ENCODE data around the gene MFAP1. TPM values are rescaled to one million over a fixed set of nuclear protein-coding genes. Genes with fewer than 3 reads are reported as not detected.

Gene MFAP1
- total RNA-seq, 1 donor from 2014 or later: 13.5 TPM

GRCh38 chr15:43777267-43777914 is 47.1 kb downstream of the MFAP1 start:
- H3K4me1 ChIP-seq: peaks cover 22% of the 10 kb centered on the region
- H3K27me3 ChIP-seq: no peaks in the 10 kb centered on the region
- TF ChIP-seq POLR2A (IDR thresholded peaks at IDR 0.05) (no peak), POLR2AphosphoS5 (IDR thresholded peaks at IDR 0.05; ENCODE audit: insufficient read depth in 1 of 2, low read depth in 1 of 2) (peak; percentile 29 to 81)
- TF ChIP-seq, protein P1, sequence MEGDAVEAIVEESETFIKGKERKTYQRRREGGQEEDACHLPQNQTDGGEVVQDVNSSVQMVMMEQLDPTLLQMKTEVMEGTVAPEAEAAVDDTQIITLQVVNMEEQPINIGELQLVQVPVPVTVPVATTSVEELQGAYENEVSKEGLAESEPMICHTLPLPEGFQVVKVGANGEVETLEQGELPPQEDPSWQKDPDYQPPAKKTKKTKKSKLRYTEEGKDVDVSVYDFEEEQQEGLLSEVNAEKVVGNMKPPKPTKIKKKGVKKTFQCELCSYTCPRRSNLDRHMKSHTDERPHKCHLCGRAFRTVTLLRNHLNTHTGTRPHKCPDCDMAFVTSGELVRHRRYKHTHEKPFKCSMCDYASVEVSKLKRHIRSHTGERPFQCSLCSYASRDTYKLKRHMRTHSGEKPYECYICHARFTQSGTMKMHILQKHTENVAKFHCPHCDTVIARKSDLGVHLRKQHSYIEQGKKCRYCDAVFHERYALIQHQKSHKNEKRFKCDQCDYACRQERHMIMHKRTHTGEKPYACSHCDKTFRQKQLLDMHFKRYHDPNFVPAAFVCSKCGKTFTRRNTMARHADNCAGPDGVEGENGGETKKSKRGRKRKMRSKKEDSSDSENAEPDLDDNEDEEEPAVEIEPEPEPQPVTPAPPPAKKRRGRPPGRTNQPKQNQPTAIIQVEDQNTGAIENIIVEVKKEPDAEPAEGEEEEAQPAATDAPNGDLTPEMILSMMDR (IDR thresholded peaks at IDR 0.05): peak; percentile 37 to 92 (median 76)
- intact Hi-C loops (cut with DNase I): loop anchor here (2.0 kb wide), 1 partner anchor 15 kb away; the partner anchor contains the start of gene SERF2
- peak overlapping the region; percentile 72 to 77 for H3K4me3 ChIP-seq
- H3K9me3 ChIP-seq: no peaks in the 10 kb centered on the region
- no peak for DNase-seq (ENCODE audit: extremely low spot score in 2 of 2)
- peaks cover 0 to 17% of the 10 kb centered on the region in 2 donors for H3K36me3 ChIP-seq
- H3K27ac ChIP-seq: peak overlapping the region; percentile 88

GRCh38 chr15:43776718-43777266 is 47.7 kb downstream of the MFAP1 start, which contains the start of gene ELL3:
TSS of gene ELL3 (minus strand) at chr15:43776966. CDS start at chr15:43776901, 65 bp downstream.
- Histone ChIP-seq H3K36me3 (peaks cover 0 to 20% of the 10 kb centered on the region in 2 donors), H3K27ac (peak within 1 kb of the TSS; percentile 88), H3K4me3 (peak within 1 kb of the TSS; percentile 72 to 77), H3K9me3 (no peaks in the 10 kb centered on the region), H3K4me1 (peaks cover 22% of the 10 kb centered on the region), H3K27me3 (no peaks in the 10 kb centered on the region)
- intact Hi-C loops (cut with DNase I): loop anchor here (2.0 kb wide), 1 partner anchor 16 kb away; the partner anchor contains the start of gene SERF2
- TF ChIP-seq POLR2A (IDR thresholded peaks at IDR 0.05) (peak in 1 of 2 donors; percentile 14), POLR2AphosphoS5 (IDR thresholded peaks at IDR 0.05; ENCODE audit: insufficient read depth in 1 of 2, low read depth in 1 of 2) (no peak)
- DNase-seq (ENCODE audit: extremely low spot score in 2 of 2): no peak

- no peak for DNase-seq (ENCODE audit: extremely low spot score in 2 of 2)
- Histone ChIP-seq H3K27ac (peak overlapping the region; percentile 88), H3K4me1 (peaks cover 22% of the 10 kb centered on the region), H3K36me3 (peaks cover 0 to 26% of the 10 kb centered on the region in 2 donors), H3K27me3 (no peaks in the 10 kb centered on the region), H3K9me3 (no peaks in the 10 kb centered on the region), H3K4me3 (peak overlapping the region; percentile 72 to 77)
- intact Hi-C loops (cut with DNase I): loop anchor here (2.0 kb wide), 1 partner anchor 17 kb away; the partner anchor contains the start of gene SERF2
- TF ChIP-seq POLR2A (IDR thresholded peaks at IDR 0.05) (no peak), POLR2AphosphoS5 (IDR thresholded peaks at IDR 0.05; ENCODE audit: insufficient read depth in 1 of 2, low read depth in 1 of 2) (no peak)
- TF ChIP-seq, protein P1 (IDR thresholded peaks at IDR 0.05): no peak
Measured at GRCh38 chr15:43776101-43776717, 48.3 kb downstream of the MFAP1 start.

- DNase-seq (ENCODE audit: extremely low spot score in 2 of 2): no peak
- intact Hi-C loops (cut with DNase I): no loop called here
- peak overlapping the region; percentile 88 for H3K27ac ChIP-seq
- peaks cover 22% of the 10 kb centered on the region for H3K4me1 ChIP-seq
- no peaks in the 10 kb centered on the region for H3K27me3 ChIP-seq
- H3K9me3 ChIP-seq: no peaks in the 10 kb centered on the region
- TF ChIP-seq POLR2A (IDR thresholded peaks at IDR 0.05) (no peak), POLR2AphosphoS5 (IDR thresholded peaks at IDR 0.05; ENCODE audit: insufficient read depth in 1 of 2, low read depth in 1 of 2) (peak in 1 of 2 donors; percentile 41)
- H3K4me3 ChIP-seq: peak overlapping the region in 1 of 2 donors; percentile 77
- peaks cover 0 to 32% of the 10 kb centered on the region in 2 donors for H3K36me3 ChIP-seq
Measured at GRCh38 chr15:43775411-43775965, 49.0 kb downstream of the MFAP1 start.

GRCh38 chr15:43774062-43774461 is 50.4 kb downstream of the MFAP1 start:
- no peak for TF ChIP-seq POLR2AphosphoS5 (IDR thresholded peaks at IDR 0.05; ENCODE audit: insufficient read depth in 1 of 2, low read depth in 1 of 2)
- TF ChIP-seq, protein P1 (IDR thresholded peaks at IDR 0.05): no peak
- TF ChIP-seq POLR2A (IDR thresholded peaks at IDR 0.05): no peak
- H3K27ac ChIP-seq: no peak overlapping the region
- DNase-seq (ENCODE audit: extremely low spot score in 2 of 2): no peak
- H3K4me3 ChIP-seq: no peak overlapping the region
- H3K9me3 ChIP-seq: no peaks in the 10 kb centered on the region
- no peaks in the 10 kb centered on the region for H3K27me3 ChIP-seq
- peaks cover 22% of the 10 kb centered on the region for H3K4me1 ChIP-seq
- intact Hi-C loops (cut with DNase I): no loop called here
- H3K36me3 ChIP-seq: peaks cover 0 to 42% of the 10 kb centered on the region in 2 donors

Data from vagina (tissue), 2 donors.